ENCODE results near the gene ANKRD28.

ANKRD28 gene

GRCh38 chr3:15714448-15714847 is 83.3 kb downstream of the ANKRD28 start:
- DNase-seq, result no peak

DNA sequence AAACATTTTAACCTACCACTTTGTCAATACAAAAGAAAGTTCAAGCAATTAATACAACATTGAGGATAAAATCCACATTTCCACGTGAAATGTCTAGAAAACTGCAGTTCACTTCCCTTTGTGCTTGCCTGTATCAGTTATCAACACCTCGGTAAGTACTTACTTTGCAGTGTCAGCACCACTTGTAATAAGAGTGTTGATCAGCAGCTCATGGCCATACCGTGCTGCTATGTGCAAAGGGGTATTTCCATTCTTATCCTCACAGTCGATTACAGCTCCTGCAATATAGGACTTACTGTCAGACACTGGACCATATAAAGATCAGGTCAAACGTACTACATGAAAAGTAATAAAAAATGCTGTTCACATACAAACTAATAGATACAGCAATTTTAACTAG is 84.4 kb downstream of the ANKRD28 start:
- no peak for DNase-seq

DNA sequence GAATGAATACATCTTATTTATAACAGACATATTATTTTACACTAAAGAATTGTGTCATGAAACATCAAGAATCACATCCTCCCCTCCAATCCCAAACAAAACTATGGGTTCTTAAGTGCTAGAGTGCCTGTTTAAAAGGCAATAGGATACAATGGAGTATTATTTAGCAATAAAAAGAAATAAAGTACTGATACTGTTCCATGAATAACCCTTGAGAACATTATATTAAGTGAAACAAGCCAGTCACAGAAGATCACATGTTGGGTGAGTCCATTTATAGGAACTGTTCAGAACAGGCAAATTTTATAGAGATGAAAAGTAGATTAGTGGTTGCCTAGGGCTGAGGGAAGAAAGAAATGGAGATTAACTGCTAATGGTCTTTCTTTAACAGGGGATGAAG is 86.5 kb downstream of the ANKRD28 start:
- no peak for DNase-seq

GRCh38 chr3:15708882-15709677 is 88.7 kb downstream of the ANKRD28 start:
- DNase-seq, result no peak

- no peak for DNase-seq
These were observed 90.0 kb downstream of the ANKRD28 start for GRCh38 chr3:15707779-15708178.

GRCh38 chr3:15703346-15703745 is 94.4 kb downstream of the ANKRD28 start:
- DNase-seq, result no peak

- no peak for DNase-seq
These were observed 103.2 kb downstream of the ANKRD28 start for GRCh38 chr3:15694628-15695027.

- no peak for DNase-seq
These were observed 104.4 kb downstream of the ANKRD28 start for GRCh38 chr3:15693355-15693754.

- no peak for DNase-seq
These were observed 107.0 kb downstream of the ANKRD28 start for GRCh38 chr3:15690748-15691147.

- no peak for DNase-seq
These were observed 107.5 kb downstream of the ANKRD28 start for GRCh38 chr3:15690230-15690629.

- peak; percentile 57 for DNase-seq
These were observed 111.9 kb downstream of the ANKRD28 start for GRCh38 chr3:15685927-15686326.

DNA sequence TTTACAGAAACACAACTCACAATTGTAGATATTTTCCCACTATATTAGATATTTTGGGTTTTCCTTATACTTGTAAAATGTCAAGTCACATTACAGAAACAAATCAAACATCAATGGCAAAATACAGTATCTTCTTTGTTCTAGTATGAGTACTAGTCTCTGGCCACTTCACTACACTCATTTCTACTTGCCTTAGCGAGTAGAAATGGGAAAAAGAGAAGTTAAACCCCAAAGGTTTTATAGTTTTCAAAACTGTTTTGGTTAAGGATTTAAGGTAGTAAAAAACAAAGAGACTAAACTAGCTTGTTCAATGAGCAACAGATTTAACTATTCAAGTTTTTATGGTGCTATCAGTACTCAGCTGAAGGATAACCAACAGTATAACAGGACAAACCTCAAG is 114.5 kb downstream of the ANKRD28 start:
- DNase-seq, result no peak

- no peak for DNase-seq
These were observed 115.1 kb downstream of the ANKRD28 start for GRCh38 chr3:15682561-15683185.

DNA sequence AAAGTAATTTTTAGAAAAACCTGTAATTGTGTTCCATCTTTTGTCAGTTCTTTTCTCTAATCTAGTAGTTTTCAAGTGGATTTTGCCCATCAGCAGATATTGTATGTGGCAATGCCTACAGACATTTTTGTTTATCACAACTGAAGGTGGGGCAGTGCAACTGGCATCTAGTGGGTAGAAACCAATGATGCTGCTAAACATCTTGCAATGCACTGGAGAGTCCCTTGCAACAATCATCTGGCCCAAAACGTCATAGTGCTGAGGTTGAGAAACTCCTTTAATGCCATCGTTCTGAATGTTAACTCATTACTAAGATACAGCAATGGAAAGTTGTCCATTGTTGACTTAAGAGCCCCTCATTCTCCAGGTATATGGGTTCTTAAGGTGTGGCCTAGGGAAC is 116.1 kb downstream of the ANKRD28 start:
- DNase-seq, result no peak

DNA sequence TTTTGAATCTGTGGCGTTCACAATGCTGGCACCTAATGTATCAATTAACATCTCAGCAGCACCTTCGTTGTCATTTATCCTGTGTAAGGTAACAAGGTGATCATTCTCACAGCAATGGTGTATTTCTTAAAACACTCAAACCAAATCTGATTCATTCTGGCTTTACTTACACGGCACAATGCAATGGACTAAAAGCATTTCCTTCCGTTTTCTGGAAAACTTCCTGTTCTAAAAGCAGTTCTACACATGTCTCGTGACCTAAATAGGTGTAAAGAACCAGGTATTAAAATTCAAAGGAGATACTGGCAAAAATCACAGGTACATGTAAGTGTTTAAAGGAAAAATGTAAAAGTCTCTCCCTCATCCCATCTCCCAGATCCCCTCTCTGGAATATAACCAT is 118.5 kb downstream of the ANKRD28 start:
- no peak for DNase-seq

GRCh38 chr3:15676259-15676658 is 121.5 kb downstream of the ANKRD28 start:
- peak; percentile 39 for DNase-seq

DNA sequence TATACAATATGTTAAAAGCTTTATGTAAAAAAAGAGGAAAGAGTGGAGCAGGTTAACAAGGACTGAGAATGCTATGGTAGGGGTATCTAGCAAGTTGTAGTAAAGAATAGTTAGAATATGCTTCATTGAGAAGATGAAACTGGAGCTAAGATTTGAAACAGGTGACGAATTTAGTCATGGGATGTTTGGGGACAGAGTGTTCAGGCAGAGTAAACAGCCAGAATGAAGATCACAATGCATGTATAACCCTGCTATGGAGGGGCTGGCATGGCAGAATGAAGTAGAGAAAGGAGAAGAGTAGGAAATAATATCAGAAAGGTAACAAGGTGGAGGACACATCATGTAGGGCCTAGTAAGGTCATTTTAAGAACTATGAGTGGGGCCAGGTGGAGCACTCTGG is 124.2 kb downstream of the ANKRD28 start:
- DNase-seq, result no peak

GRCh38 chr3:15667484-15667883 is 130.3 kb downstream of the ANKRD28 start:
- DNase-seq, result peak; percentile 42

GRCh38 chr3:15666277-15666676 is 131.5 kb downstream of the ANKRD28 start:
- no peak for DNase-seq

- no peak for DNase-seq
These were observed 132.1 kb downstream of the ANKRD28 start for GRCh38 chr3:15665510-15666150.

DNA sequence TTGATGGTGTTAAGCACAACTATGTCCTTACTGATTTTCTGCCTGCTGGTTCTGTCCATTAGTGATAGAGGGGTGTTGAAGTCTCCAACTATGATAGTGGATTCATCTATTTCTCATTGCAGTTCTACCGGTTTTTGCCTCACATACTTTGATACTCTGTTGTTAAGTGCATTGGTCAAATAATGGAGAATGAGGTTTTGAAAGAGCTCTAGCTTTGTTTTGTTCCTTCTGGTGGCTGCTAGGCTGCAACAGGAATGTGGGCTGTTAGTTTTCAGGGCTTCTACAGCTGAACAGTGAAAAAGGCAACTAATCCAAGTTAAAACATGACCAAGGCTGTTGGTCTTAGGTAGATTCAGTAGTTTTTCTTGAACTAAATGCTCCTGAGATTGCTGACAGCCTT is 133.6 kb downstream of the ANKRD28 start:
- no peak for DNase-seq

DNA sequence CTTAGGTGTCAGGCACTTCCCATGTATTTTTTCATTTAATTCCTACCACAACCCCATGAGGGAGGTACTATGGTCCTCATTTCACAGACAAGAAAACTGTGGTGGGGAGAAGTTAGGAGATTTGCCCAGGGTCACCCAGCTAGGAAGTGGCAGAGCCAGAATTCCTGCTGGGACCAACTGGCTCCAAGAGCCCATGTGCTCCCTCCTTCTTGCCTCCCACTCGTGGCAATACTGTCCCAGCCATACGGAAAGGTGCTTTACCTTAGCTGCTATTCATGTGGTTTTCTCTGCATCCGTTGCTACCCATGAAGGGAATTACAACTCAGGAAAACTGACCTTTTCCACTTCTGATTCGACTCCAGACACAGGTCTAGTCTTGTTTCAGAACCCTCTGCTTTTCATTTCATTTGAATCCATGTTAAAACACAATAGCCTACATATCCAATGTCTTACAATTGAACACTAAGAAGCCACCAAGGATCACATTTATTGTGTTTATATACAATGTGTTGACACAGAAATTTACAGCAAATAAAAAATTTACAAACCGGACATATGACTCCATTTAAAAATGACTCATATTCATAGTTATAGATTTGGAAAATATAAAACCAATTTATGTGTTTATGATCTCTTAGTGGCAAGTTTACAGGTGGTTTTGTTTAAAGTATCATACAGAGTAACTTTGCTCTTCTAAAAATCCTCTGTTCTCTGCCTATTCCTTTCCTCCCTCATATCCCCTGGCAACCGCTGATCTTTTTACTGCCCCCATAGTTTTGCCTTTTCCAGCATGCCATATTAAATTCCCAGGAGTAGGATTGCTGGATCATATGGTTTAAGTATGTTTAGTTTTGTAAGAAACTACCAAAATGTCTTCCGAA is 137.5 kb downstream of the ANKRD28 start:
- no peak for DNase-seq
